GM12873 (cell line): ENCODE data around the gene EPB41L5.

Source experiments
- CTCF ChIP-seq: IDR thresholded peaks from 2 replicates; pipeline ENCODE4 v1.5.1; 2012; ENCODE audit warnings: low read depth, mild to moderate bottlenecking, moderate library complexity, low read length, control low read depth; ENCODE audit not compliant: insufficient read depth; ENCODE audit errors: missing control alignments

EPB41L5 gene

GRCh38 chr2:120227111-120227991 lies 214.5 kb downstream of the EPB41L5 start:
- no peak for TF ChIP-seq CTCF

- TF ChIP-seq CTCF, result no peak
These were observed 215.6 kb downstream of the EPB41L5 start for GRCh38 chr2:120228503-120228902.
